HG03045 (cell line): ENCODE results near the gene KBTBD8.
A peak's percentile ranks its signal among the peaks of the same experiment; 100 is the strongest.

ENCODE experiments used
- ATAC-seq: cut with Tn5 transposase; IDR thresholded peaks from one replicate; pipeline ENCODE4 v1.9.1; 2021; ENCODE audit warnings: mild to moderate bottlenecking, moderate library complexity; ENCODE audit not compliant: unreplicated experiment

Gene KBTBD8

DNA sequence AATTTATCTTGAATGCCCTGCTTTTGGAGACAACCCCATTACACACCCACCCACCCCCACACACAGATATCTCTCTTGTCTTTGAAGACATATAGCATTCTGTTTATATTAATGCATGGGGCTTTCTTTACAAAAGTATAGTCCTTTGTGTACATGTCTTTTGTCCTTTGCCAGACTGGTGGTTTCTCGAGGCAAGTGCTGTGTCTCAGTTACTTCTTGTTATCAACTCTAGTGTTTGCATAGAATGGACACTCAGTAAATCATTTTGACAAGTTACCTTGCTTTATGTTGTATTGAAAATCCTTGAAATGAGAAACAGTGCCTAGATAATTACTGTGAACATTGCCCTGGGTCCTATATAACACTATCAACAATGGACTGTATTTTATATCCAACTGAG lies 33.9 kb downstream of the KBTBD8 start:
- no peak for ATAC-seq

DNA sequence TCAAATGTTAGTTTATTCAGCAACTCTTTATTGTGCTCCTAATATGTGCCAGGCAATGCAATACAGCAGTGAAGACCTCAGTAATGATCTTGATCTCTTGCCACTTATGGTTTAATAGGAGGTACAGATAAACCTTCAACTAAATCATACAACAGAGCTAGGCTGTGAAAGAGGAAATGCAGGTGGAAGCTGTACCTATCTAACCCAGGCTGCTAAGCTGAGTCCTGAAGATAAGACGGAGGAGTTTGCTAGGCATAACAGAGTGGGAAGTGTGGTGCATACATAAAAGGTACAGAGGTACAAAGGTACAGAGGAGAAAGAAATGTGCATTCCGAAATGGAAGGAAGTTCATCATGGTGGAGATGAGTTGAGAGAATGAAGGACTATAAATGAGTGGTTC lies 35.0 kb downstream of the KBTBD8 start:
- no peak for ATAC-seq

DNA sequence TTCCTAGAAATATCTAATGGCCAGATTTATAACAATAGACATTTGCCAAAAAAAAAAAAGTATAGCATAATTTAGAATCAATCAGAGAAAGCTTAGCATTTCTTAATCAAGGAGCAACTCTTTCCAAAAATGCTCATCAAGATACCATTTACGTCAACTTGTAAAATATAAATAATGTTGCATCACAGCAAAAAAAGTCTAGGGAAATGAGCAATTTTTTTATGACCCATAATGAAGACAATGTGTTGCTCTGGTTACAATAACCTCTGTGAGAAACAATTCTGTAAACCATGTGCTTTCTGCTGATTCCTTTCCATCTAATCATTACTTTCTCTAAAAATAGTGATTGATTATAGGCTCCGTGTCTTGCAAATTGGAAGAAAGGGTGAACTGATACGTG lies 36.3 kb downstream of the KBTBD8 start:
- no peak for ATAC-seq

DNA sequence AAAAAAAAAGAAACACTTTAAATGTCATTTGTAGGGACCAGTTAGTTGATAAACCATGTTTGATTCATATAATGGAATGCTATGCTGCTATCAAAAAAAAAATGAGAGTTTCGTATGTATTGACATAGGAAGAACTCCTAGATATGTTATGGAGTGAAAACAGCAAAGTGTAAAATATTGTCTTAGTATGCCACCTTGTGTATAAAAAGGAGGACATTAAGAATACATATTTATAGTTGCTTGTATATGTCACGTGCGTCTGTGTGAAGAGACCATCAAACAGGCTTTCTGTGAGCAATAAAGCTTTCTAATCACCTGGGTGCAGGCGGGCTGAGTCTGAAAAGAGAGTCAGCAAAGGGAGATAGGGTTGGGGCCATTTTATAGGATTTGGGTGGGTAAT lies 39.5 kb downstream of the KBTBD8 start:
- ATAC-seq: no peak

DNA sequence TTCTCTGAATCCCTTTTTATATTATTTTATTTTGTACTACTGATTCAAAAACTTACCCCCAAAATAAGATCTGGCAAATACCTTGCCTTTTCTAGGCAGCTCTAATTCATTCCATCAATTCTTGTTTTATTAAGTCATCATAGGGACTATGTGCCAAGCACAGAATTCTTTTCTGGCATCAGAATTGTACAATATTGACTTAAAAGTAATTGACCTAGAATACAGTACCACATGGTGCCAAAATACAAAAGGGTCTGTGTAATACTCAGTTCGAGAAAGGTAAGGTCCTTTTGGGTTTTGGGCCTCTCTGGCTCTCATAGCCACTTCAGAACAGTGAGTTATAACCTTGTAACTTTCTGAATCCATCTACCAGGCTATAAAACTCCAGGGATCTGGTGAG lies 46.2 kb downstream of the KBTBD8 start:
- no peak for ATAC-seq

DNA sequence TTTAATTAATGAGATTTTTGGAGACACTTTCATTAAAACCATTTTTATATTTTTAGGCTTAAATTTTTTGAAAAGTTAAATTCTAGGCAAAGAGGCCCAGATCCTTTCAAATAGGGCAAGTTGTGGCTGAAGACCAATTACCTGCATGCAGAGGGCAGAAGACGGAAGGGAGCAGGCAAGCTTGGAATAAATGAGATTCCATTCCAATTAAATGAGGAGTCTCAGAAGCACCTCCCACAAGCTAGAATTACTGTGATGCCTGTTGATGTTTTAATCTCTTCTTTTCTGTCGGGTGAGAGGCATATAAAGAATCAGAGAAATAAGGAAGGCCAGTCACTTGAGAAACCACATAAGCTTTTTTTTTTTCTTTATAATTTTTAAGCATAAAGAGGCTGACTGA lies 46.8 kb downstream of the KBTBD8 start:
- ATAC-seq: no peak

DNA sequence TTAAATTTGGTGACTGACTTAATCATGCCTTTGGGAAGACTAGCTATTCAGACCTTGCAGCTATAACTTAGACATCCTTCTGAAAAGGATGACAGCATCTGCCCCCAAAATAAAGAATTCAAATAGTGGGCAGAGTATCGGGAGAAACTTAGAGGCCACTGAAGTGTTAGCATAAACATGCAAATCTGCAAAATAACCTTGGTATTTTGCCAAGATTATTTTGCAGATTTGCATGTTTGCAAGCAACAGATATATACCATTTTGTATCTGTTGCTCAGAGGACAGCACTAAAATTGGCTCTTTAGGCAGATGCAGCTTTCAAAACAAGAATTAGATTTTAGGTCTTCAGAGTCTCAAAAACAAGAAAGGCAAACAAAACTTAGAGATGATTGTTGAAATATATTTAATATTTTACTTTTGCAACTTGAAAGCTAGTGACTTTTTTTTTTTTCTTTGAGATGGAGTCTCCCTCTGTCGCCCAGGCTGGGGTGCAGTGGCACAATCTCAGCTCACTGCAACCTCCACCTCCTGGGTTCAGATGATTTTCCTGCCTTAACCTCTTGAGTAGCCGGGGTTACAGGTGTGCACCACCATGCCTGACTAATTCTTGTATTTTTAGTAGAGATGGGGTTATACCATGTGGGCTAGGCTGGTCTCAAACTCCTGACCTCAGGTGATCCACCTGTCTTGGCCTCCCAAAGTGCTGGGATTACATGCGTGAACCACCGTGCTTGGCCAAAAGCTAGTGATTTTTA lies 47.8 kb downstream of the KBTBD8 start:
- ATAC-seq: no peak

DNA sequence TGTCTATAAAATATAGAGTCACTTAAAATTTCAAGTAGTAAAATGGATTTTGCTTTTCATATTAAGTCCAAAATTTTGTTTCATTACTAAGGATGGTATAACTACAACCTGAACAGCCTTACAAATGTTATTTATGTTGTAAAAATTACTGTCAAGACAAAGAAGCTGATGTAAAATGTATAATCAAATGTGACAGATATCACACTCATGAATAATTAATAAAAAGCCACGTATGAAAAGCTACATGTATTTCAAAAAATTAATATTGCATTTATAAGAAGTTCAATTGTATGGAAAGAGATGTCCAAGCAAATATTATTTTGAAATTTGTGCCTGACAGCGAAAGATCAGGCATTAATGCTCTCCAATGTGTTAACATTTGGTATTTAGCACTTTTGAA lies 48.9 kb downstream of the KBTBD8 start:
- no peak for ATAC-seq

DNA sequence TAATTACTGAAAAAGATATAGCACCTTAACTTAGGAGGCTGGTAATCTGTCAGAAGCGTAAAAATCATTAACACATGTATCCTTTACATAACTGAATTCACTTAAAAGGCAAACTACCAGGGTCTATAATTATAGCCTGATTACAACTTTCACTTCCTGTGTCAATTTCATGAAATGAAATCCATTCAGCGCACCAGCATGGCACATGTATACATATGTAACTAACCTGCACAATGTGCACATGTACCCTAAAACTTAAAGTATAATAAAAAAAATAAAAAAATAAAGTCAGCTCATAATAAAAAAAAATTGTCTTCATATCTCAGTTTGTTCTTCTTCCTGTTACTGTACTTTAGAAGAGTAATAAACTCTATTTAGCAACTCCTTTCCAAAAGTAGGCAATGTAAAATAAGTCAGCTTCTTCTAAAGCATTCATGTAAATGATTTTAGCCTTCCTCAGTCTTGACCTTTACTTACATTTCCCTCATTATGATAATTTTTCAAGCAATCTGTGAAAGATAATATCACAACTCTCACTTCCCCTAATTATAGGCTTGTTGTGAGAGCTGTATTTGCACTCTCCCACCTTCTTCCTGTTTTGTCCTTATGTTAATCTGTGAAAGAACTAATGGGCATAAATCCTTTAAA lies 50.1 kb downstream of the KBTBD8 start:
- peak; percentile 92 for ATAC-seq

DNA sequence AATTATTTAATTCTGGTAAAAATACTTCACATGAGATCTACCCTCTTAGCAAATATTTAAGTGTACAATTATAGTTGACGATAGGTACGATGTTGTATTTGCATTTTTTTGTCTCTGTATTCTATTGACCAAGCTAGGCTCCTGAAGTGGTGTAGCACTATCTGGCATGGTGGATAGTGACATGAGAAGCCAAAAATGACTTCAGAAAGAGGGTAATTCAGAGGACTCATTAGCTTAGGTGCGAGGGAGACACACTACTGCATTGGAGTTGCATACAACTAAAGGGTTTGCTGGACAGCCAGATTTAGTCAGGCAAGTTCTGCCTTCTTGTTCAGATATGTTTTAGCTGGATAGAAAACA lies 50.6 kb downstream of the KBTBD8 start:
- peak; percentile 57 for ATAC-seq

DNA sequence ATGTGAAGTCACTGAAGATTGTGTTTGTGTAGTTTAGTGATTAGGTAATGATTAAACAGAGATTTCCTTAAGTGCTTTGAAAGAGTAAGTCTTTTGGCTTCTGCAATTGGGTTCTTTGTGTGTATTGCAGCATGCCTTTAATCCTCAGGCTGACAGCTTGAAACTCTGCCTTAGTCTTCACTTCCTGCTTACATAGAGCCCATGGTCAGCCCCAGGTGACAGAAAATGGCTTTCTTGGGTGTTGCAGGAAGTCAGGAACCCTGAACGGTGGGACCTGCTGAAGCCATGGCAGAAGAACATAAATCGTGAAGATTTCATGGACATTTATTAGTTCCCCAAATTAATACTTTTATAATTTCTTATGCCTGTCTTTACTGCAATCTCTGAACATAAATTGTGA lies 61.3 kb downstream of the KBTBD8 start:
- ATAC-seq: no peak
